Endothelial cell (in vitro differentiated cells): ENCODE results near the gene PRR20G. TPM values are rescaled to one million over a fixed set of nuclear protein-coding genes. Genes with fewer than 3 reads are reported as not detected.

ENCODE experiments used
- DNase-seq: peaks from one replicate; pipeline ENCODE4 v3.0.0; 2021; ENCODE audit warnings: low spot score
- H3K27ac Mint-ChIP-seq: one replicate; pipeline ENCODE4 v1.8.0; 2021; ENCODE audit warnings: mixed read lengths, inconsistent platforms; ENCODE audit not compliant: unreplicated experiment
- H3K27me3 Mint-ChIP-seq: one replicate; pipeline ENCODE4 v1.8.0; 2021; ENCODE audit warnings: mild to moderate bottlenecking, moderate library complexity, mixed read lengths, inconsistent platforms; ENCODE audit not compliant: unreplicated experiment
- H3K36me3 Mint-ChIP-seq: one replicate; pipeline ENCODE4 v1.8.0; 2021; ENCODE audit warnings: mild to moderate bottlenecking, low read depth, mixed read lengths, inconsistent platforms; ENCODE audit not compliant: unreplicated experiment
- H3K4me1 Mint-ChIP-seq: one replicate; pipeline ENCODE4 v1.8.0; 2021; ENCODE audit warnings: mild to moderate bottlenecking, mixed read lengths, inconsistent platforms; ENCODE audit not compliant: unreplicated experiment
- H3K4me3 Mint-ChIP-seq: one replicate; pipeline ENCODE4 v1.8.0; 2021; ENCODE audit warnings: mild to moderate bottlenecking, mixed read lengths, inconsistent platforms; ENCODE audit not compliant: unreplicated experiment
- H3K9me3 Mint-ChIP-seq: one replicate; pipeline ENCODE4 v1.8.0; 2021; ENCODE audit warnings: mixed read lengths, inconsistent platforms; ENCODE audit not compliant: unreplicated experiment
- CTCF ChIP-seq: fragments of 200-600 bp; sonication (generic); IDR thresholded peaks from one replicate; pipeline ENCODE4 v1.5.0; 2021; ENCODE audit warnings: antibody characterized with exemption; ENCODE audit not compliant: unreplicated experiment
- total RNA-seq: library from RNA; stranded (reverse); fragmentation: NEBNext Ultra II Directional; extraction: Animal tissue kit (Norgen Biotek cat#: 25700); gene quantifications from one replicate; pipeline ENCODE4 v1.2.1, GENCODE V29; 2021; ENCODE audit not compliant: unreplicated experiment

The PRR20G gene
- total RNA-seq, 1 donor from 2014 or later: not detected

GRCh38 chr3:127276396-127276795 lies 11.4 kb downstream of the PRR20G start:
- Mint-ChIP-seq H3K27me3 (peaks cover 2% of the 10 kb centered on the region), H3K27ac (no peak overlapping the region), H3K4me3 (no peak overlapping the region), H3K9me3 (peaks cover 3% of the 10 kb centered on the region), H3K4me1 (no peaks in the 10 kb centered on the region), H3K36me3 (no peaks in the 10 kb centered on the region)
- TF ChIP-seq CTCF: no peak
- DNase-seq: no peak

GRCh38 chr3:127275287-127275781 lies 12.5 kb downstream of the PRR20G start:
- TF ChIP-seq CTCF: no peak
- no peak overlapping the region for H3K27ac Mint-ChIP-seq
- no peak overlapping the region for H3K4me3 Mint-ChIP-seq
- no peak for DNase-seq
- H3K27me3 Mint-ChIP-seq: peaks cover 2% of the 10 kb centered on the region
- H3K36me3 Mint-ChIP-seq: no peaks in the 10 kb centered on the region
- H3K9me3 Mint-ChIP-seq: peaks cover 3% of the 10 kb centered on the region
- H3K4me1 Mint-ChIP-seq: no peaks in the 10 kb centered on the region

GRCh38 chr3:127274200-127274760 lies 13.6 kb downstream of the PRR20G start:
- H3K27me3 Mint-ChIP-seq: peaks cover 2% of the 10 kb centered on the region
- no peaks in the 10 kb centered on the region for H3K36me3 Mint-ChIP-seq
- H3K4me1 Mint-ChIP-seq: no peaks in the 10 kb centered on the region
- no peak overlapping the region for H3K27ac Mint-ChIP-seq
- peaks cover 3% of the 10 kb centered on the region for H3K9me3 Mint-ChIP-seq
- no peak overlapping the region for H3K4me3 Mint-ChIP-seq
- no peak for DNase-seq
- TF ChIP-seq CTCF: no peak

- H3K4me1 Mint-ChIP-seq: no peaks in the 10 kb centered on the region
- H3K36me3 Mint-ChIP-seq: no peaks in the 10 kb centered on the region
- no peak for TF ChIP-seq CTCF
- H3K27ac Mint-ChIP-seq: no peak overlapping the region
- peaks cover 1% of the 10 kb centered on the region for H3K27me3 Mint-ChIP-seq
- DNase-seq: no peak
- H3K4me3 Mint-ChIP-seq: no peak overlapping the region
- H3K9me3 Mint-ChIP-seq: peaks cover 2% of the 10 kb centered on the region
Measured at GRCh38 chr3:127273206-127273605, 14.6 kb downstream of the PRR20G start.

- Mint-ChIP-seq H3K27me3 (peaks cover 5% of the 10 kb centered on the region), H3K9me3 (no peaks in the 10 kb centered on the region)
Measured at GRCh38 chr3:127266186-127266585, 21.7 kb downstream of the PRR20G start.

More at GRCh38 chr3:127266186-127266585, 21.7 kb downstream of the PRR20G start:
- no peak for TF ChIP-seq CTCF
- Mint-ChIP-seq H3K4me3 (no peak overlapping the region), H3K4me1 (peaks cover 10% of the 10 kb centered on the region), H3K27ac (peak overlapping the region; percentile 64), H3K36me3 (peaks cover 3% of the 10 kb centered on the region)
- peak; percentile 22 for DNase-seq
